H1 (cell line): ENCODE data around the gene LRR1. TPM values are rescaled to one million over a fixed set of nuclear protein-coding genes. Genes with fewer than 3 reads are reported as not detected.

Experiments used
- CBX8 ChIP-seq: fragments of 300-800, 300-1000 bp; sonication (generic); IDR thresholded peaks from 2 replicates; pipeline ENCODE4 v1.7.1; 2016; ENCODE audit warnings: low read depth, low read length, borderline replicate concordance
- NRF1 ChIP-seq: IDR thresholded peaks from 2 replicates; pipeline ENCODE4 v1.6.1; 2011; ENCODE audit warnings: mild to moderate bottlenecking, low read depth, low read length, improper control_type of control experiment
- RBBP5 ChIP-seq: IDR thresholded peaks from 2 replicates; pipeline ENCODE4 v1.7.1; 2012; ENCODE audit warnings: low read depth, mild to moderate bottlenecking, inconsistent platforms, low read length, moderate library complexity, borderline replicate concordance
- YY1 ChIP-seq: IDR thresholded peaks from 2 replicates; pipeline ENCODE4 v1.6.1; 2011; ENCODE audit warnings: low read depth, mild to moderate bottlenecking, low read length
- polyA plus RNA-seq, 7 experiments: library from polyadenylated mRNA; depleted of rRNA in 3 of 7; stranded (reverse) in 5 of 7; unstranded in 2 of 7; fragments of >200 nt in 5 of 7; fragments of 200-250 nt in 2 of 7; gene quantifications; 1 replicate in 5 of 7; 2 replicates in 1 of 7; 4 replicates in 1 of 7; pipeline versions ENCODE4 v1.2.1 to v1.2.3, GENCODE V29; 2011 to 2013; ENCODE audit warnings: missing spikeins in 2 of 7, mixed read lengths in 2 of 7
- total RNA-seq: library from RNA; stranded (reverse); fragmentation: NEBNext Ultra II Directional; extraction: Animal tissue kit (Norgen Biotek cat#: 25700); gene quantifications from 2 replicates; pipeline ENCODE4 v1.2.1, GENCODE V29; 2021

The LRR1 gene
- total and polyA plus RNA-seq, 2 of the 8 experiments (the other 6 are each of a cell fraction or from before 2014, with no cell fraction given) = 30.7 to 37.5 TPM

DNA sequence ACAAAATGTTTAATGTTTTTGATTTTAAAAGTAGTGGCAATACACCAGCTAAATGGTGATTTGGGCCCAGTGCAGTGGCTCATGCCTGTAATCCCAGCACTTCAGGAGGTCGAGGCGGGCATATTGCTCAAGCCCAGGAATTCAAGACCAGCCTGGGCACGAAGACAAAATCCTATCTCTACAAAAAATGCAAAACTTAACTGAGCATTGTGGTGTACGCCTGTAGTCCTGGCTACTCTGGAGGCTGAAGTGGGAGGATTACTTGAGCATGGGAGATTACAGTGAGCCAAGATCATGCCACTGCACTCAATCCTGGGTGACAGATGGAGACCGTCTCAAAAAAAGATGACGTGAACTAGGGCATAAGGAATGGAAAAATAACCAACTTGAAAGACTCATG, 17.0 kb downstream of the LRR1 start (continued):
- TF ChIP-seq RBBP5 (no peak), YY1 (no peak), NRF1 (no peak), CBX8 (no peak)
- TF ChIP-seq, all 59 proteins: peak for 0
